ENCODE measurements around the gene PGA3. TPM values are rescaled to one million over a fixed set of nuclear protein-coding genes. Genes with fewer than 3 reads are reported as not detected.
"Not testable (repeated sequence)": the region's sequence is repeated elsewhere in the genome, so short reads cannot be mapped to it uniquely, and the experiment has no call there.

PGA3 gene
- total RNA-seq, 1 experiment from 2014 or later: not detected

GRCh38 chr11:61170566-61170965, 32.7 kb upstream of the PGA3 start:
- DNase-seq (ENCODE audit: extremely low read depth, low read depth): no peak

- DNase-seq (ENCODE audit: extremely low read depth, low read depth): no peak
These were observed 31.4 kb upstream of the PGA3 start for GRCh38 chr11:61171907-61172306.

DNA sequence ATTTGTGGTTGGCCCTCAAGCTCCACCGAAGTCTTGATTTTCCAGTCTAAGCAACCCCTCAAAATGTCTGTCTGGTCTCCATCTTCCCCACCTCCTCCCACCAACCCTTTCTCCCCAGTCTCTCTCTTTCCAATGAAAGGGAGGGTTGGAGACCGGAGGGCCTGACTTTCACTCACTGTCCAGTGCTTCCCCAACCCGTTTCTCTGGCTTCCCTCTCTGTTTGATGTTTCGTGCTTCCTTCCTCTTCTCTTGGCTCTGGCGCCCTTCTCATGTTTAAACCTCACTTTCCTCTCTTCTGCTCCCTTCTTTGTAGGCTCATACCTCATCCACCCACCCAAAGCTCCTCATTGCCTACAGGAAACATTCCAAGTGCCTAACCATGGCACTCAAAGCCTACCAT, 31.0 kb upstream of the PGA3 start:
- DNase-seq (ENCODE audit: extremely low read depth, low read depth): no peak

- DNase-seq (ENCODE audit: extremely low read depth, low read depth): no peak
These were observed 30.4 kb upstream of the PGA3 start for GRCh38 chr11:61172888-61173287.

GRCh38 chr11:61173456-61173855, 29.9 kb upstream of the PGA3 start:
- DNase-seq (ENCODE audit: extremely low read depth, low read depth): no peak

GRCh38 chr11:61174273-61174672, 29.0 kb upstream of the PGA3 start:
- DNase-seq (ENCODE audit: extremely low read depth, low read depth): no peak

DNA sequence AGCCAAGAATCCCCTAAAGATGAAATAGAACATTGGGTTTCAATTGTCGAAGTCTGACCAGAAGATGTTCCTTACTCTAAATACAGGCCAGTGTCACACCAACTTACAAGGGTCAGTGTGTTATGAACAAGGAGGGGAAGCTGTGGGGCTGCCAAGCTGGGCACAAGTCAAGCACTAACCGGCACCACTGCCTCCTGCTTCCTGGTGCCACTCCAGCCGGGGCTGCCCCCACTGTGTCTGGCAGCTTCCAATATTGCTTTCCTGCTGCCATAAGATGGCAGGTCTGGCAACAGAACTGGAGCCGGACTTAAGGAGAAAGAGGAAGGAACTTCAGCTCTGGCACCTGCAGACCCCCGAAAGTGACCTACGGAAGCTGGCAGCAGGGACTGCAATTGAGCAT, 28.4 kb upstream of the PGA3 start:
- DNase-seq (ENCODE audit: extremely low read depth, low read depth): no peak

DNA sequence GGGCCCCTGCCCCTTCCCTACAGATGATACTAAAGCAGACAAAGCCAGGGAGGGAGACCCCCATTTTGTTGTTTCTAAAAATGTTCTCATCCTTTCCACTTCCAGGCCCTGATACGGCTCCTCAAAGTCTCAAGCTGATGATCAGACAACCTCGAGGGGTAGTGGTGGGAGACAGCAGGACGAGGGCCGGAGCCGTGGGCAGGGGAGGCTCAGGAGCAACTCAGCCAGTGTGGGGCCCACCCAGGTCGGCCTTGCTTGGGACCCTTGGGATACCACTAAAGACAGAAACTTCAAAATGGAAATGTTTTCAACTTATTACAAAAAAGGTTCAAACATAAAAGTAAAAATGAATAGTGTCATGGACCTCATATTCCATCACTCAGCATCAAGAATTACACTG, 26.9 kb upstream of the PGA3 start:
- DNase-seq (ENCODE audit: extremely low read depth, low read depth): no peak

DNA sequence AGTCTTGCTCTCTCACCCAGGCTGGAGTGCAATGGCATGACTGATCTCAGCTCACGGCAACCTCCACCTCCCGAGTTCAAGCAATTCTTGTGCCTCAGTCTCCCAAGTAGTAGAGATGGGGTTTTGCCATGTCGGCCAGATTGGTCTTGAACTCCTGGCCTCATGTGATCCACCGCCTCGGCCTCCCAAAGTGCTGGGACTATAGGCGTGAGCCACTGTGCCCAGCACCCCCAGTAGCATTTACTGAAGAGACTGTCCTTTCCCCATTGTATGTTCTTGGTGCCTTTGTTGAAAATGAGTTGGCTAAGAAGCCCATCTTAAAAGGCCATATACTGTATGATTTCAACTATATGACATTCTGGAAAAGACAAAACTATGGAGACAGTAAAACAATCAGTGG, 23.1 kb upstream of the PGA3 start:
- not testable (repeated sequence) for DNase-seq (ENCODE audit: extremely low read depth, low read depth)

DNA sequence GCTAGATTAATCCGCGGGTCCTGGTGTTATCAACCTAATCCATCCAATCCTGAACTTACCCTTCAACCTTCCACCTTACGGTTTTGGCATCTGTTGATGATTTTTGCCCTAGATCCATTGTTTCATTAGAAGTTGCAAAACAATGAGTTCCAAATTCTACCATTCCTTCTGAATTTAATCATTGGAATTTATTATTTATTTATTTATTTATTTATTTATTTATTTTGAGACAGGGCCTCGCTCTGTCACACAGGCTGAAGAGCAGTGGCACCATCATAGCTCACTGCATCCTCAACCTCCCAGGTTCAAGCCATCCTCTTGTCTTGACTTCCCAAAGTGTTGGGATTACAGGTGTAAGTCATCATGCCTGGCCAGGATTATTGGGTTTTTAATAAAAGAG, 21.8 kb upstream of the PGA3 start:
- DNase-seq (ENCODE audit: extremely low read depth, low read depth): no peak

GRCh38 chr11:61183645-61184044, 19.7 kb upstream of the PGA3 start:
- DNase-seq (ENCODE audit: extremely low read depth, low read depth): no peak

DNA sequence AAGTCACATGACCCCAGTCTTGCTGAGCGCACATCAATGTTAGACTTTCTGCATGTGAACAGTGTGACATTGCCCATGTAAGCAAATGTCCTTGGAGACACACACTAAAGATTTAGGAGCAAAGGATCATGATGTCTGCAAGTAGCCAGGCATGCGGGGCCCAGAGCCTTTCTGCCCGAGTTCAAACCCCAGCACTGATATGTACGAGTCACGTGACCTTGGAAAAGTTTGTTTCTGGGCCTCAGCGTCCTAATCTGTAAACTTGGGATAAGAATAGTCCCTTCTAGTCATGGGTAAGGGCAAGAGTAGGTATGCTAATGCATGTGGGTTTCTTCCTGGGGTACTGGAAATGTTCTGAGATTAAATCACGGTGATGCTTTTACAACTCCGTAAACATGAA, 16.8 kb upstream of the PGA3 start:
- DNase-seq (ENCODE audit: extremely low read depth, low read depth): no peak

- peak; percentile 62 for DNase-seq (ENCODE audit: extremely low read depth, low read depth)
These were observed 15.7 kb upstream of the PGA3 start for GRCh38 chr11:61187505-61188130.

DNA sequence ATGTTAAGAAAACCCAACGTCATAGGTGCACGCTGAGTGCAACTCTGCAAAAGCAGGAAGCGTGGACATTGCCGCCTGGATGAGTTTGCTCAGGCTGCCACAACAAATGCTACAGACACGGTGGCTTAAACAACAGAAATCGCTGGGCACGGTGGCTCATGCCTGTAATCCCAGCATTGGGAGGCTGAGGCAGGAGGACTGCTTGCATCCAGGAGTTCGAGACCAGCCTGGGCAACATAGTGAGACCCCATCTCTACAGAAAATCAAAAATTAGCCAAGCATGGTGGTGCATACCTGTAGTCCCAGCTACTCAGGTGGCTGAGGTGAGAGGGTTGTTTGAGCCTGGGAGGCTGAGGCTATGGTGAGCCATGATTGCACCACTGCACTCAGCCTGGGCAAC, 13.4 kb upstream of the PGA3 start:
- DNase-seq (ENCODE audit: extremely low read depth, low read depth): no peak

DNA sequence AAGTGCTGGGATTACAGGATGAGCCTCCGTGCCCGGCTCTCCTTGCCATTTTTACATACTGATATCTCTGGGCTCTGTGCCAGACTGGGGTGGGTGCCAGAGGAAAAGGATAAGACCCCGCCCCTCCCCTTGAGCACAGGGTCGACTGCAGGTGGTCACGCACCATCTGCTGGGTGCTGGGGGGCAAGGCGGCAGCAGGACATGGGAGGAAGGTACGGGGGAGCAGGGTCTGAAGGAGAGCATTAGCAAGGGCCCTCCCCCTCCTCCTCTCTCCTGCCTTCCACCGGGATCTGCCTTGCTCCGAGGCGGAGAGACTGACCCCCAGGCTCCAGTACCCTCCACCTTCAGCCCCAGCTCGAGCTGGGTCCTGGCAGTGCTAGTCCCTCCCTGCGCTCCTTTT, 9.7 kb upstream of the PGA3 start:
- no peak for DNase-seq (ENCODE audit: extremely low read depth, low read depth)

- no peak for DNase-seq (ENCODE audit: extremely low read depth, low read depth)
These were observed 9.1 kb upstream of the PGA3 start for GRCh38 chr11:61194169-61194671.

GRCh38 chr11:61194981-61195695, 8.2 kb upstream of the PGA3 start:
- no peak for DNase-seq (ENCODE audit: extremely low read depth, low read depth)

DNA sequence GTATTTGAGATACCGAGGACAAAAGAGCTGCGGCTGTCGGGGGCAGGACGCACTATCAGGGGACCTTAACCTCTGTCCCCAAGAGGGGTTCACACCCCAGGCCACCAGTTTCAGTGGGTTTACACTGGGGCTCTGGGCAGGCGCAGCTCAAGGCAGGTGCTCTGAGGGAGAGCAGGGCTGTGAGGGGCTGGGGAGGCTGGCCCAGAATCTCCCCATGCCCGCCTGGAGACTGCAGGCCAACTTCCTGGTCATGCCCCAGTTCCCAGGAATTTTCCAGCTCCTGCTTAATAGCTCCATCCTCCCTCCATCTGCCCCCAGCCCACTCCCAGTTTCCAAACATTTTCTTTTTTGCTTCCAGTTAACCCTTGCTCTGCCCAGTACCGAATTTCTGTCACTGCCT, 7.6 kb upstream of the PGA3 start:
- DNase-seq (ENCODE audit: extremely low read depth, low read depth): no peak

GRCh38 chr11:61198361-61198760, 5.0 kb upstream of the PGA3 start:
- DNase-seq (ENCODE audit: extremely low read depth, low read depth): no peak

DNA sequence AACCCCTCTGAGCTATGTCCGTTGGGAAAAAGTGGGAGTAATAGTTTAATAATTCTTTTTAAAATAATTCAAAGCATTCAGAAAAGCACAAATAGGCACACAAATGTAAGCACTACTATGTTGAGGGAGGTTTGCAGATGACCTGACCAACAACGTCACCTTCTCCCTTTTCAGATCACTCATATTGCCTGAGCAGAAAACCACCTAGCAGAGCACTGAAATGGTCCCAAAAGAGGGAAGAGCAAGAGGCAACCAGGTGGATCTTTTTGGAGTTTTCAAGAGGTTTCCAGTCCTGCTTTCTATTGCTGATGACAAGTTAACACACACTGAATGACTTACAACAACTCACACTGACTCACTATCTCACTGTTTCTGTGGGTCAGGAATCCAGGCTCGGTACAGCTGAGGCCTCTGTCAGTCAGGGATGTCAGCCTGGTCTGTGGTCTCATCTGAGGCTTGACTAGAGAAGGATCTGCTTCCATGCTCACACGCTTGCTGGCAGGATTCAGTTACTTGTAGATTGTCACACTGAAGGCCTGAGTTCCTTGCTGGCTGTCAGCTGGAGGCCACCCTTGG, 4.3 kb upstream of the PGA3 start:
- DNase-seq (ENCODE audit: extremely low read depth, low read depth): no peak

DNA sequence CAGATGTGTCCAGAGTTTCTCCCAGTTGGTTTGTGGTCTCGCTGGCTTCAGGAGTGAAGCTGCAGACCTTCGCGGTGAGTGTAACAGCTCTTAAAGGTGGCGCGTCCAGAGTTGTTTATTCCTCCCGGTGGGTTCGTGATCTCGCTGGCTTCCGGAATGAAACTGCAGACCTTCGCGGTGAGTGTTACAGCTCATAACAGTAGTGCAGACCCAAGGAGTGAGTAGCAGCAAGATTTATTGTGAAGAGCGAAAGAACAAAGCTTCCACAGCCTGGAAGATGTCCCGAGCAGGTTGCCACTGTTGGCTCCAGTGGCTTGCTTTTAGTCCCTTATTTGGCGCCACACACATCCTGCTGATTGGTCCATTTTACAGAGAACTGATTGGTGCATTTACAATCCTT, 1.8 kb upstream of the PGA3 start:
- DNase-seq (ENCODE audit: extremely low read depth, low read depth): no peak

- not testable (repeated sequence) for DNase-seq (ENCODE audit: extremely low read depth, low read depth)
These were observed 558 bp downstream of the PGA3 start for GRCh38 chr11:61203873-61204272.

Measured in NCI-H460 (cell line).